HG02610 (cell line): Measurements from ENCODE around the gene SELENOS.
A peak's percentile ranks its signal among the peaks of the same experiment; 100 is the strongest.

Experiments used
- ATAC-seq: cut with Tn5 transposase; IDR thresholded peaks from one replicate; pipeline ENCODE4 v1.9.1; 2021; ENCODE audit warnings: mild to moderate bottlenecking, moderate library complexity; ENCODE audit not compliant: unreplicated experiment

The SELENOS gene

DNA sequence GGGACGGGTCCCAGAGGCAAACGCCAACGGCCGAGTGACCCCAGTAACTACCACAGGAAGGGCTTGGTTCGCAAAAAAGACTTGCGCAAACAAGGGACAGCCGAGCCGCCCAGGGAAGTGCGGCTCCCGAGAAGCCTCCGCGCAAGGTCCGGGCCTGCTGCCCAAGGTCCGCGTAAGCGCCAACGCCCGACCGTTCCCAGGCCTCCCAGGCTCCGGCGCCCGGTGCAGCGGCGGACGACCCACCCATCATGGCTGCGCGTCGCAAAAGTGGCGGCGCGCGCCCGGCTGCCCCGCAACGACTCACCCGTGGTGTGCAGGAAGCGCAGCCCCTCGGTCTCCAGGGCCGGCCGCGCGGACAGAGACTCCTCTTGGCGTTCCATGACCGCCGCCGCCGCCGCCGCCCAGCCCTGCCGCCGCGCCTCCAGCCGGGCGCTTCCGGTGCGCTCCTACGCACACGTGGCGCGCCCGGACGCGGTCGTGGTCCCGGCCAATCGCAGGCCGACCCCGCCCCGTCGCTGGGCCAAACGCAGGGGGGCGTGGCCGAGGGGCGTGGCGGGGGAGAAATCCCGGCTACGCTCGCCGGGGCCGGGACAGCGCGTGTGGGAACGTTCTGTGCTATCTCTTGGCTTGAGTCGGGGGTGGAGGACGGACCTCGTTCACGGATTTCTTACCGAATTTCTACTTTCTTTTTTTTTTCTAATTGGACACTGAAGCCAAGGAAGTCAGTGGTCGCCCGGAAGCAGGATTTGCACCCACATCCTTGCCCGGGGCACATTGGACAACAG lies at the start of gene SELENOS:
Gene SELENOS (minus strand): TSS at position 448 of the 785 bp plus-strand sequence. CDS start 68 bp downstream, at position 380.
- peak; percentile 92 for ATAC-seq

DNA sequence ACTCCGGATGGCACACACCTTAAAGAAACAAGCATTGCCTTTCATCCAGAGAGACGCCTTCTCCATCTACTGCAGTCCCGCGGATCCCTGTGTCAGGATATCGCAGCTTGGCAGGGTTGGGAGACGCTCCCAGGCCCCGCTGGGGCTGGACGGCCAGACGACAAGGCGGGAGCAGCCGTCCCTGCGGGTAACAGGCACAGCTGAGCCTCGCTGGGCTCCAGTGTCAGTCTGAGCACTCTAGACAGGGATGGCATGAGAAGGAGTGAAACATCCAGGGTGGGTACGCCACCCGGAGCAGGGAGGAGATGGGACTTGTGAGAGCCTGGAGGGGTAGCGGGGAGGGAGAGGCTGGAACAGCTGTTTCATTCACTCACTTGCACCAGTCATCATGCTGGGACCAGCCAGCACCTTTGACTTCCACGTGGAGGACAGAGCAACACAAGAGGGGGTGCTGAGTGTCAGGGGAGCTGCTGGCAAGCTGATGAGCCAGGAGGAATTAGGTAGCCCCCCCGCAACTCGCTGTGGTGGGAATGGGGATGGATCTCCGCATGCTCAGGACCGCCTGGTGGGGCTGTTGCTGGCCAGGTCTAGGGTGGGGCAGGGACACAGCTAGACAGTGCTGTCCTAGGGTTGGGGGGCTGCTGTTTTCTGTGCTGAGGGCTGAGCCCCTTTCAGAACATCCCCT lies 49.3 kb upstream of the SELENOS start:
- no peak for ATAC-seq

GRCh38 chr15:101326026-101326315 lies 48.7 kb upstream of the SELENOS start:
- no peak for ATAC-seq

DNA sequence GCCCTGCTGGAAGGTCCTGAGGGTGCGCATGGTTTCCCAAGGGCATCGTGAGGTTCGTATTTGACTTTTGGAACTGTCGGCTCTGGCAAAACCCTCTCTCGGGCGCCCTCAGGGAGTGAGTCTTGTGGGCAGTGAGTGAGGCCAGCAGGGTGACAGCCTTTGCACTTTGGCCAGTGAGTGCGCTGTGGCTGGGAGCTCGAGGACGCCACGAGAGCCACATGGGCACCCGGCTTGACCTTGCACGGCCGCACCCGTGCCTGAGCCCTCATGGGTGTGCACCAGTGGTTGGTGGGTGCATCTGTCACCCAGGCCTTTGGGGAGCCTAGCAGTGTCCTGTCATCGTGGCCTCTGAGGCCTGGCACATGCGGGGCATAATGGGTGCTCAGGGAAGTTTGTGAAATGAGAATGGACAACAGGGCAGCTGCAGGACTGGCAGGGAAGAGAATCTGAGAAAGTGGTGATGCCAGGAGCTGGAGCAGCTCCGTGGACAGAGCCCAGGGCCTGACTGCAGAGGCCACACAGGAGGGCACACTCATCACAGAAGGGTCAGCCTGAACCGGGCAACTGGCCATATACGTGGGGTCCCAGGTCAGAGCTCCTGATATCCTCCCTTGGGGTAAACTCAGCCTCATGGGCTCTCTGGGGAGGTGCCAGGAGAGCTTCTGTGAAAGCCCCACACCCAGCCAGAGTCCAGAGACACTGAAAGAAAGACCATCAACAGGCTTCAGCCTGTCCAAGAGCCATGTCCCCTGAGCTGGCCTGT lies 48.2 kb upstream of the SELENOS start:
- no peak for ATAC-seq

GRCh38 chr15:101324524-101325177 lies 47.4 kb upstream of the SELENOS start:
- no peak for ATAC-seq

- ATAC-seq, result no peak
Observed at GRCh38 chr15:101323793-101324523, 46.7 kb upstream of the SELENOS start.

DNA sequence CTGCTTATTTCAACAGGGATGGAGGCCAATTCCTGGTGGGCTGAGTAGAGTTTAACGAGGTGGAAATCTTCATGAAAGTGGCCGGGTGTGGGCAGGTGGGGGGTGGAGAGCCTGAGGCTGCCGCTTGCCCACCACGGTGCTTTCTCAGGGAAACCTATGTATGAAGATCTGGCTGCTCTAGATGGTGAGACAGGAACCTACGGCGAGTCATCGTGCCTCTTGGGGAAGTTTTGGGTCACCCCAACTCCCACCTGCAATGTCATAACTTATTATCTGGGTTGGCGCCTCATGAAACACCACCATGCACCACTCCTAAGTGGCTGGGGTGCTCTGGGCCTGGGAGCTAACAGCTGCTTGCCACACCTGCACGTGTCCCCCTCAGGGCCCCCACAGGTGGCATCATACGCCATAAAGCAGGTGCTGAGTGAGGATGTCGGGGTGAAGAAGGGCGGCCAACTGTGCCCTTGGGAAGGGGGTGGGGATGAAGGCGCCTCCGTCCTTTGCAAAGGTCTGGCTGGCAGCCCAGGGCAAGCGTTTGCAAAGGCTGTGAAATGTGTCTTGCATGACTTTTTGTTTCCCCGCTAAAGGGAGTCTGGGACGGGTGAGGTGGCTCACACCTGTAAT lies 45.7 kb upstream of the SELENOS start:
- ATAC-seq, result no peak

DNA sequence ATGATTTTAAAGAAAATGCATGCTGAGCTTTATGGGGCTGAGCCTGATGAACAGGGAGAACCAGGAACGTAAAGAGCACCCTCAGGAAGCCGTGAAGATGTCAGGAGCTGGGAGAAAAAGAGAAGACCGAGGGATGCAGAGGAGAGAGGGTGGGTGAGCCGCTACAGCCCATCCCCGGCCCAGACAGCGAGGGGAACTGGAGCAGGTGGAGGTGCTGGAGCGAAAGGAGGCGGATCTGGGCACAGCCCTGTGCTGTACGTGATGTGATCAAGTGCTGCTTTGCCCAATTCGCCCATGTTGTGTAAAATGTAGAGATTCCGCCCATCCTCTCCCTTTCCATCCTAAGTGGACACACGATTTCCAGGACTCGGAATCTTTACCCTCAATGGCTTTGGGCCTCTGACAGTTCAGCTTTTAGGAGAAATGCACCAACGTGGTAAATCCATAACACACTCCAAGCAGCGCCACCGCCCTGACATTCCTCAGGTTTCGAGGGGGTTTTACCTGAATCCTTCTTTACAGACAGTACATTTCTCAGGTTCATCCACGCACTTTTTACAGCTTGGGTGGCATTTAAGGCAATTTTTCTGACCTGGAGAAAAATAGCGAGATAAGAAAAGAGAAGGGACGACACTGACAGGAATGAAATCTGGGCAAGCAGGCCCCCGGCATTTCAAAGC lies 44.9 kb upstream of the SELENOS start:
- ATAC-seq, result no peak

GRCh38 chr15:101320501-101321052 lies 43.3 kb upstream of the SELENOS start:
- ATAC-seq, result peak; percentile 75

GRCh38 chr15:101318839-101319238 lies 41.6 kb upstream of the SELENOS start:
- ATAC-seq, result no peak

- ATAC-seq, result no peak
Observed at GRCh38 chr15:101318147-101318819, 41.0 kb upstream of the SELENOS start.

DNA sequence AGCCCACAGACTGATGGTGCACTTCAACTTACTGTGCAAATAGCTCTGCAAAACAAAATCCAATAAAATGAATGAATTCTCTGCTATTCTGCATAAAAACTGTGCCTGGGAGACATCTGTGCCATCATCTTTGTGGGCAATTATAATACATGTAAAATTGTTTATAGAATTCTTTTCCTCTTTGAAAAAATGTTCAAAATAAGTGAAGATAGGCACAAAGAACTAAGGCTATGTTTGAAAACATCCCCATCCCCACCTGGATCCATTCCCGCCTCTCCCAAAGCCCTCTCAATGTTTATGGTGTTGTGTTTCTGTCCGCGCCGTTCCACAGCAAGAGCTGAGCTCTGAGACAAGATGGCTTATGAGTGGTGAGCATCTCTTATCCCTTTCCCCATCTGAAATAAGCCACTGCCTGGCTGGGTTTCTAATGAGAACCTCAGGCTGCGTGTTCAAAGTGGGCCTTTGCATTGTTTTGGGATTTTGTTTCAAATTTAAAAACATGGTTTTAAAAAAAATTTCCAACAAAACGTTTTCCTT lies 40.1 kb upstream of the SELENOS start:
- no peak for ATAC-seq

DNA sequence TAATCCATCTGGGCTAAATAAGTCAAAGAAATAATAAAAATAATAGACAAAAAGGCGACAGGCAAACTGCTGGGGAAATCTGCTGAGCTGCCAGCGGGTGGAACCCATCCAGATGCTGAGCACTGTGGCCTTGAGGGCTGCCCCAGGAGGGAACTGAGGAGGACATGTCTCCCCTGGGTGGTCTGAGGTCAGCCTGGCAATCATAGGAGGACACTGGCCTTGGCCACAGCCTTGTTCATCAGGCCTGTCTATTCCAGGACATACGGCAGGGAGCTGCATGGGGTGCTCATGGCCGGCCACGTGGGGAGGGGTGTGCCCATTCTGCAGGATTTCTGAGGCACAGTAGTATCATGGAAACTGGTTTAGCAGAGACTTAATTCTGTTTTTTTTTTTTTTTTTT lies 39.2 kb upstream of the SELENOS start:
- no peak for ATAC-seq

DNA sequence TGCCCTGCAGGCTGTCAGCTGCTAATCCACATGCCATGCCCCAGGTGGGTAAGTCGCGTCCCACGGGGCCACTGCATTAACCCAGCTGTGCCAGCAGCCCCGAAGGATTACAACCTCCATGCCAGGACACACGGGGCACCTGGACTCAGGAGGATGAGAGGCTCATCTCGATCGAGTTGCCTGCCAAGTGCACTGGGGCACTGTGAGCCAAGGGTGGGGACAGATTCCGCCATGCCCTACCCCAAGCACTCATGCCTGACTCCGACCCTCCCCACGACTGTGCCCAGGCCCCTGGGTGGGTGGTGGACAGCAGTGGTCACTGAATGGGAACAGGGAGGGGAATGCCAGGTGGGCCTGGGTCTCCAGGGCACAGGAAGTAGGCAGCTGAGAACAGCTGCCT lies 38.5 kb upstream of the SELENOS start:
- ATAC-seq, result no peak

GRCh38 chr15:101314336-101315125 lies 37.2 kb upstream of the SELENOS start:
- no peak for ATAC-seq

DNA sequence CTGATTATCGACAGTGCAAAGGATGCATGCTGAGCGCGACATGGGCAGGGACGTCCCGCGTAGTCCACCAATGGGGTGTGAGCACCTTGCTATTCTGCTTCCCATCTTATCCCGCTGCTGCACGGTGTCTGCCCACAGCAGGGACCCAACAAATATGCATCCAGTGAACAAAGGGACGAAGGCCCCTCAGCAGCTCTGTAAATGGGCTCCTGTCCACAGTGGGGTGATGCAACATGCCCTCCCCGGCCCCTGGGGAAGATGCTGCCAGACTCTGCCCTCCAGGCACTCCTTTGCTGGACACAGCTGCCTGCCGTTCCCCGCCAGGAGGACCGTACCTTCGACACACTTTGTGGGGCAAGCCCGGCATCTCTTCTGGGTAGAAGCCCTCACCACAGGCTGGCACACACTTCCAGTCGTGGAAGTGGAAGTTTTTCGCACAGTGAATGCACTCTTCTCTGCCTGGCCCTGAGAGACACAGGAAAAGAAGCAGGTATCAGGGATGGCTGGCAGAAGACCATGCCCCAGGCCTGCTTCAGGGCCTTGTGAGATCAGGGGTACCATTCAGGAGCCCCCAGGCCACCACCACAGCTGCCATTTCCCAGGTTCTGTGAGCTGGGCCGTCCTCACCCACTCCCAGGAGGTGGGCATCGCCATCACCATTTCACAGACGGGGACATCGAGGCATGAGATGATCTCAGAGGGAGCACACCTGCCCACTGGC lies 35.9 kb upstream of the SELENOS start:
- no peak for ATAC-seq

DNA sequence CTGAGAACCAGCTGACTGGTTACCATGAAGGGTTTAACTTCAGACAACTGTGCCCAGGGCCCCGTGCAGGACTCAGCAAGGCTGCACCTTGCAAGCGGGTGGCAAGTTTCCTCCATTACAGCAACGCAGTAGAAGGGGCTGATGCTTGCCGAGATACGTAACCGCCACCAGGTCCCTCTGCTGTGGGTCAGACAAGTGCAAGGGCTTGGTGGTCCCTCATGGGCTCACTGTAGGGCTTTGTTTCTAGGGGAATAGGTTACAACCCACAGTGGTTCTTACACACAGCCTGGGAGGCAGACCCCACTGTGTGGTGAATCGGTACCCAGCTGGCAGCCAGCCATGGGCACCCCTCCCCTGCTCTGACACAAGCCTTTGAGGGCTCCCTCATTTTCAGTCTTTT lies 33.2 kb upstream of the SELENOS start:
- ATAC-seq, result no peak
